ENCODE data around the gene IGFALS. TPM values are rescaled to one million over a fixed set of nuclear protein-coding genes. Genes with fewer than 3 reads are reported as not detected.
"Not testable (repeated sequence)": the region's sequence is repeated elsewhere in the genome, so short reads cannot be mapped to it uniquely, and the experiment has no call there.

The IGFALS gene
- total RNA-seq, 3 donors from 2014 or later (not counting 1 experiment from before 2014, with no cell fraction given): 0.47 to 1.1 (median 0.70) TPM

- Mint-ChIP-seq H3K9me3 (no peaks in the 10 kb centered on the region), H3K4me1 (peaks cover 7 to 8% of the 10 kb centered on the region in 2 donors), H3K27me3 (ENCODE audit: low read depth in 2 of 2) (no peaks in the 10 kb centered on the region), H3K4me3 (no peak overlapping the region), H3K27ac (no peak overlapping the region), H3K36me3 (no peaks in the 10 kb centered on the region)
- ATAC-seq (no peak), DNase-seq (no peak)
- WGBS (ENCODE audit: insufficient coverage): 89% methylated on average over 17 of the region's 18 CpGs
- H3K4me1 ChIP-seq (ENCODE audit: control insufficient read depth, insufficient read depth, low read length): no peaks in the 10 kb centered on the region
- H3K27ac ChIP-seq (ENCODE audit: low read length): no peak overlapping the region
- H3K9me3 ChIP-seq (ENCODE audit: control insufficient read depth, insufficient read depth, low read length): no peaks in the 10 kb centered on the region
- TF ChIP-seq, protein P1, sequence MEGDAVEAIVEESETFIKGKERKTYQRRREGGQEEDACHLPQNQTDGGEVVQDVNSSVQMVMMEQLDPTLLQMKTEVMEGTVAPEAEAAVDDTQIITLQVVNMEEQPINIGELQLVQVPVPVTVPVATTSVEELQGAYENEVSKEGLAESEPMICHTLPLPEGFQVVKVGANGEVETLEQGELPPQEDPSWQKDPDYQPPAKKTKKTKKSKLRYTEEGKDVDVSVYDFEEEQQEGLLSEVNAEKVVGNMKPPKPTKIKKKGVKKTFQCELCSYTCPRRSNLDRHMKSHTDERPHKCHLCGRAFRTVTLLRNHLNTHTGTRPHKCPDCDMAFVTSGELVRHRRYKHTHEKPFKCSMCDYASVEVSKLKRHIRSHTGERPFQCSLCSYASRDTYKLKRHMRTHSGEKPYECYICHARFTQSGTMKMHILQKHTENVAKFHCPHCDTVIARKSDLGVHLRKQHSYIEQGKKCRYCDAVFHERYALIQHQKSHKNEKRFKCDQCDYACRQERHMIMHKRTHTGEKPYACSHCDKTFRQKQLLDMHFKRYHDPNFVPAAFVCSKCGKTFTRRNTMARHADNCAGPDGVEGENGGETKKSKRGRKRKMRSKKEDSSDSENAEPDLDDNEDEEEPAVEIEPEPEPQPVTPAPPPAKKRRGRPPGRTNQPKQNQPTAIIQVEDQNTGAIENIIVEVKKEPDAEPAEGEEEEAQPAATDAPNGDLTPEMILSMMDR (IDR thresholded peaks at IDR 0.05): no peak
- H3K4me3 ChIP-seq (ENCODE audit: low read length): no peak overlapping the region
- intact Hi-C loops (cut with micrococcal nuclease): no loop called here
- no peaks in the 10 kb centered on the region for H3K27me3 ChIP-seq (ENCODE audit: control insufficient read depth, insufficient read depth, low read length)
- peaks cover 16% of the 10 kb centered on the region for H3K36me3 ChIP-seq (ENCODE audit: control insufficient read depth, insufficient read depth, low read length)
Observed at GRCh38 chr16:1808691-1809090, 15.2 kb upstream of the IGFALS start.

- no peak overlapping the region for H3K4me3 Mint-ChIP-seq
- no peaks in the 10 kb centered on the region for H3K27me3 Mint-ChIP-seq (ENCODE audit: low read depth in 2 of 2)
- H3K36me3 Mint-ChIP-seq: no peaks in the 10 kb centered on the region
- ATAC-seq (no peak), DNase-seq (no peak)
- intact Hi-C loops (cut with micrococcal nuclease): no loop called here
- Histone ChIP-seq H3K27ac (ENCODE audit: low read length) (no peak overlapping the region), H3K27me3 (ENCODE audit: control insufficient read depth, insufficient read depth, low read length) (no peaks in the 10 kb centered on the region), H3K36me3 (ENCODE audit: control insufficient read depth, insufficient read depth, low read length) (peaks cover 16% of the 10 kb centered on the region), H3K9me3 (ENCODE audit: control insufficient read depth, insufficient read depth, low read length) (no peaks in the 10 kb centered on the region), H3K4me3 (ENCODE audit: low read length) (no peak overlapping the region), H3K4me1 (ENCODE audit: control insufficient read depth, insufficient read depth, low read length) (no peaks in the 10 kb centered on the region)
- H3K4me1 Mint-ChIP-seq: no peaks in the 10 kb centered on the region
- TF ChIP-seq, protein P1 (IDR thresholded peaks at IDR 0.05): no peak
- no peaks in the 10 kb centered on the region for H3K9me3 Mint-ChIP-seq
- no peak overlapping the region for H3K27ac Mint-ChIP-seq
- 92% methylated on average over 10 of the region's 10 CpGs for WGBS (ENCODE audit: insufficient coverage)
Observed at GRCh38 chr16:1807626-1808025, 14.1 kb upstream of the IGFALS start.

GRCh38 chr16:1800701-1801100 is 7.2 kb upstream of the IGFALS start:
- Mint-ChIP-seq H3K9me3 (no peaks in the 10 kb centered on the region), H3K4me3 (no peak overlapping the region), H3K36me3 (no peaks in the 10 kb centered on the region), H3K27ac (no peak overlapping the region), H3K27me3 (ENCODE audit: low read depth in 2 of 2) (no peaks in the 10 kb centered on the region), H3K4me1 (no peaks in the 10 kb centered on the region)
- Histone ChIP-seq H3K36me3 (ENCODE audit: control insufficient read depth, insufficient read depth, low read length) (no peaks in the 10 kb centered on the region), H3K4me3 (ENCODE audit: low read length) (no peak overlapping the region), H3K4me1 (ENCODE audit: control insufficient read depth, insufficient read depth, low read length) (no peaks in the 10 kb centered on the region), H3K9me3 (ENCODE audit: control insufficient read depth, insufficient read depth, low read length) (peaks cover 4% of the 10 kb centered on the region), H3K27ac (ENCODE audit: low read length) (no peak overlapping the region), H3K27me3 (ENCODE audit: control insufficient read depth, insufficient read depth, low read length) (no peaks in the 10 kb centered on the region)
- 92% methylated on average over 10 of the region's 10 CpGs for WGBS (ENCODE audit: insufficient coverage)
- intact Hi-C loops (cut with micrococcal nuclease): no loop called here
- TF ChIP-seq, protein P1 (IDR thresholded peaks at IDR 0.05): no peak
- no peak for ATAC-seq
- no peak for DNase-seq

DNA sequence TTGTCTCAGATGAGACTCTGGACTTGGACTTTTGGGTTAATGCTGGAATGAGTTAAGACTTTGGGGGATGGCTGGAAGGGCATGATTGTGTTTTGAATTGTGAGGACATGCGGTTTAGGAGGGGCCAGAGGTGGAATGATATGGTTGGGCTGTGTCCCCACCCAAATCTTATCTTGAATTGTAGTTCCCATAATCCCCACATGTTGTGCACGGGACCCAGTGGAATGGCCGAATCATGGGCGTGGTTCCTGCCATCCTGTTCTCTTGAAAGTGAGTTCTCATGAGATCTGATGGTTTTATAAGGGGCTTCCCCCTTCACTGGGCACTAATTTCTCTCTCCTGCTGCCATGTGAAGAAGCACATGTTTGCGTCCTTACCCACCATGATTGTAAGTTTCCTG is 5.8 kb upstream of the IGFALS start:
- H3K9me3 ChIP-seq (ENCODE audit: control insufficient read depth, insufficient read depth, low read length); H3K36me3 Mint-ChIP-seq; intact Hi-C loops (cut with micrococcal nuclease); H3K4me1 ChIP-seq (ENCODE audit: control insufficient read depth, insufficient read depth, low read length); H3K9me3 Mint-ChIP-seq; H3K4me3 ChIP-seq (ENCODE audit: low read length); H3K4me1 Mint-ChIP-seq; H3K27ac Mint-ChIP-seq; H3K36me3 ChIP-seq (ENCODE audit: control insufficient read depth, insufficient read depth, low read length); H3K4me3 Mint-ChIP-seq; DNase-seq; H3K27me3 ChIP-seq (ENCODE audit: control insufficient read depth, insufficient read depth, low read length); ATAC-seq; H3K27ac ChIP-seq (ENCODE audit: low read length); H3K27me3 Mint-ChIP-seq (ENCODE audit: low read depth in 2 of 2): not testable (repeated sequence)
- 90% methylated on average over 5 of the region's 5 CpGs for WGBS (ENCODE audit: insufficient coverage)
